CD4-positive, alpha-beta T cell treated with Interleukin-15 for 1 hour (primary cell): Measurements from ENCODE around the gene ASTN2.

ENCODE experiments used
- DNase-seq: peaks from one replicate; pipeline ENCODE4 v3.0.0-alpha.2; 2020

Gene ASTN2

GRCh38 chr9:116587919-116588318 is 826.9 kb downstream of the ASTN2 start:
- DNase-seq, result no peak

GRCh38 chr9:116585896-116586295 is 829.0 kb downstream of the ASTN2 start:
- DNase-seq, result no peak

DNA sequence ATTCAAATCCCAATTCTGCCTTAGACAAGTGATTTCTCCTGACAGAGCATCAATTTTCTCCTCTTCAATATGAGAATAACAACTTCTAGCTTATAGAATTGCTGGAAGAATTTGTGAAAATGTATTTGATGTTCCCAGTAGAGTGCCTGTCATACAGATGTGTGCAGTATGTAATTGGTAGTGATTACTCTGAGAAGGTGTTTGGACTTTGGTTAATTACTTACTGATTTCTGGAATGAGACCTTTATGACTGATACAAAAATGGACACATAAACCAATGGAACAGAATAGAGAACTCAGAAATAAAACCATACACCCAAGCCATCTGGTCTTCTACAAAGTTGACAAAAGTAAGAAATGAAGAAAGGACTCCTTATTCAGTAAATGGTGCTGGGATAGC is 829.7 kb downstream of the ASTN2 start:
- no peak for DNase-seq

DNA sequence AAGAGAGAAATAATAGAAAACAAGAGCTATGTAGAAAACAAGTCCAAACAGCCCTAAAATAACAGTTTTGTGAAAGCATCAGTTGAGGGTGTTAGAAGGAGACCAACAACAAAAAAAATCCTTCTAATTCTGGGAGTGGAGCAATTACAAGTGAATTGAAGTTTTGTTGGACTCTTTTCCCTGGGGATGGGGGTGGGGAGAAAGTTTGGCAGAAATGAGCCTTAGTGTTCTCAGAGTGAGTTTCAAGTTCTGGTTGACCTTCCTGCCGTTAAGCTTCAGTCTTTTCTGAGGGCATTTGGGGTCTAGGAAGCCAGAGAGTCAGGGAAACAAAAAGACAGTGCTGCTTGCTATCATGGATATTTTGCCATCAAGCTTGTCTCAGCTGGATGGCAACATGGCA is 834.0 kb downstream of the ASTN2 start:
- no peak for DNase-seq

GRCh38 chr9:116576386-116576785 is 838.5 kb downstream of the ASTN2 start:
- no peak for DNase-seq

DNA sequence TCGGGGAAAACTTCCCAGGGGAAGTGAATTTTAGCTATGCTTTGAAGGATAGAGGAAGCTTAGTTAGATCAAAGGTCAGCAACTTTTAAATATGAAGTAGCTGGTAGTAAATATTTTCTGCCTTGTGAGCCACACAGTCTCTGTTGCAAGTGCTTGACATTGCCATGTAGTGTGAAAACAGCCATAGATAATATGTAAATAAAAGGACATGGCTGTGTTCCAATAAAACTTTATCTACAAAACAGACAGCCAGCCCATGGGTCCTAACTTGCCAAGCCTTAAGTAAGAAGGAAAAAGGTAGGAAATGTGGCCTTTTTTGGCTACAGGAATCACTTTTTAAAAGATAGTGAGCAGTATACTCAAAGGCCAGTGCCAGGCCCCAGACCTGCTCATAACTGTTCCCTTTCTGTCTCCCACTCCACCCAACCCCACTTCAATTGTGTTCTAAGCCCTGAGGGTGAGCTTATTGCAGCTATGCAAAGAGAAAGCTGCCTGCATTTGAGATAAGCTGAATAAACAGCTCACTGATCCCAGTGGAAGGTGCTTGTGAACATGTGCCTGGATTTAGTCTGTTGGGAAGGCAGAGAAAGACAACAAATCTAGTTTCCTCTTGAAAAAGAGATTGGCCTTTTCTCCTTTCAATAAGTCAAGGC is 840.7 kb downstream of the ASTN2 start:
- DNase-seq, result no peak

DNA sequence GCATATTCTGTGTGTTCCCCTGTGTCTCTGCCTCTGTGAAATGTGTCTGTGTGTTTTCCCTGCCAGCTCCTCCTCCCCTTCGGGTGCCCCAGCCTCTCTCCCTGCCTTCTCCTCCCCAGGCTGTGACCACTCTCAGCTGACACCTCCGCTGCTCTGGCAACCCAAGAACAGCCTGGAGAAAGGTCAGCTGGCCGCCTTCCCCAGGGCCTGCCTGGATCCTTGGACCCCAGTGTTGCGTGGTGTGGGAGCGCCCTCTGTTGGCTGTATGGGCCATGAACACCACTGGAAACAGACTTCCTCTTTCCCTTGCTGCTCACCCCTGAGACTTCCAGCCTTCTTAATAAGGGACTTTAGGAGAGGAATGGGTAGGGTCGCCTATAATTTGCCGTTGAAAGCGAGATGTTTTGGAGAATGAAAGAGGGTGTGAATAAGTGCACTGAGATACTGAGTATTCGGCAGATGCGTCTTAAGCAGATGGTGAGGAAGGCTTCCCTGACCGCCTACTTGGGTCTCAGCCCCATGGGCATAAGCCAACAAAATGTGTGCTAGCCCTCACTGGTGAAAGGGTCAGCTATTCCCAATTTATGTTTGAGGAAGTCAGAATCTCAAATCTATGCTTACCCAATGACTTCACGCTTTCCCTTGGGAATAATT is 842.6 kb downstream of the ASTN2 start:
- no peak for DNase-seq

DNA sequence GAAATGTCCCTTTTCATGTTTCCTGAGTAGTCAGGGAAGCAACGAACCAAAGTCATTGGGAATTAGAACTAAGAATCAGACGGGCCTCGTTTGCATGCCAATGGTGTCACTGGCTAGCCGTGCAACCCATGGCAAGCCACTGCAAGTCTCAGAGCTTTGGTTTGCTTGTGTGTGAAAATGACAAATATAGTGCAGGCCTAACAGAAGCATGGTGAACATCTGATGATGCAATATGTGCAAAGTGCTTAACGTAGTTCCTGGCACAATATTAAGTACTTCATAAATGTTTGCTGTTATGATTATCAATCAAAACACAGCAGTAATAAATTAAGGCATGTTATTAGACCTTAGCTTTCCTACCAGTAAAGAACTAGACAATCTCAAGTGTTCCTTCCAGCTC is 845.7 kb downstream of the ASTN2 start:
- no peak for DNase-seq

GRCh38 chr9:116566677-116567488 is 848.0 kb downstream of the ASTN2 start:
- DNase-seq, result no peak

GRCh38 chr9:116565986-116566385 is 848.9 kb downstream of the ASTN2 start:
- no peak for DNase-seq

DNA sequence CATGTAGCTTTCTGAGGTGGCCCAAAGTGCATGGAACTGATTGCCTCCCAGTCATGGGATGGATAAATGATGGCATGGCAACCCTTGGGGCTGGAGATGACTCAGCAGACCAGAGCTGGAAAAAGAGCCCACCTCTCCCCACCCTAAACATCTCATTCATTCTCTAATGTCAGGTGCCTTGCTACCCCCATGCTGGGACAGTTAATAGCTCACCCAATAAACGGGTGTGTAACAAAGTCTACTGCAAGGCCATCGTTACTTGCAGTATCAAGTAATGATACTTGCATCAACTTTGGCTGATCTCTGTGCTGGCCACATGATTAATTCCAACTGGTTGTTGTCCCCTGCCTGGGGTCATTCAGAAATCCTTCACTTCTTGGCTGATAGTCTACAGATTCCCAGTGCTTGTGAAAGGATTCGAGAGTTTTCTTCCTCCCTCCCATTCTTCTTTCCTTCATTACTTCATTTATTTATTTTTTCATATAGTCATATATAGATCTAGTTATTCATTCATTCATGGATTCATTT is 850.5 kb downstream of the ASTN2 start:
- no peak for DNase-seq

GRCh38 chr9:116558818-116559540 is 855.9 kb downstream of the ASTN2 start:
- DNase-seq, result no peak

- DNase-seq, result no peak
Observed at GRCh38 chr9:116558035-116558434, 856.8 kb downstream of the ASTN2 start.

GRCh38 chr9:116555556-116556155 is 859.2 kb downstream of the ASTN2 start:
- no peak for DNase-seq

GRCh38 chr9:116555119-116555518 is 859.7 kb downstream of the ASTN2 start:
- no peak for DNase-seq

DNA sequence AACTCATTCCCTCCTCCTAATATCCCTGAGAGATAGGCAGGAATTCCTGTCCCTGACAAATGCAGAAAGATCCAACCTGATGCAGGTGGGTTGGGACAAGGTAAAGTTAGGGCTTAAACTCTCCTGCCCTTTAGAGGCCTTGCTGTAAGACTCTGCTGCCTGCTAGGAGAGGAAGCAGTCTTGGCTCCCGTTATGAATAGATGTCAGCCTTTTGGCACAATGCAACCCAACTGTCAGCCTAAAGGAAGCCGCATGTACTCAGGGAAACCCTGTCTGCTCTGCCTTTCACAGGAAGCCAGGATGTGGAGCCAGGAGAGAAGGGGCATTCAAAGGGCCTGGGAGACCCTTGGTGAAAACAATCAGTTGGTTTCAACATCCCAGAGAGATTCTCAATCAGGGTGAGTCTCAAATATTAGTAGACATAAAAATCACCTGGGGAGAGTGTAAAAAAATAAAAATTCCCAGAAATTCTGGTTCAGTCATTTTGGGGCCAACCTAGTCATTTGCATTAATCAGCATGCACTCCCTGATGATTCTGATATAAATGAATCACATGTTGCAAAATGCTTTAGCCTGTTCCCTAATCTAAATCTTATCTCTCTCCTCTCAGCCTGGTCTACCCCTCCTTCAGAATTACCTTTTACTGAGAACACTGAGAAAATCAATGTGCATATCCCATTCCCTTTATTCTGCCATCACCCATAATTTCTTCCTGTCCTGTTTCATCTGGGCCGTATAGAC is 864.0 kb downstream of the ASTN2 start:
- DNase-seq, result no peak

DNA sequence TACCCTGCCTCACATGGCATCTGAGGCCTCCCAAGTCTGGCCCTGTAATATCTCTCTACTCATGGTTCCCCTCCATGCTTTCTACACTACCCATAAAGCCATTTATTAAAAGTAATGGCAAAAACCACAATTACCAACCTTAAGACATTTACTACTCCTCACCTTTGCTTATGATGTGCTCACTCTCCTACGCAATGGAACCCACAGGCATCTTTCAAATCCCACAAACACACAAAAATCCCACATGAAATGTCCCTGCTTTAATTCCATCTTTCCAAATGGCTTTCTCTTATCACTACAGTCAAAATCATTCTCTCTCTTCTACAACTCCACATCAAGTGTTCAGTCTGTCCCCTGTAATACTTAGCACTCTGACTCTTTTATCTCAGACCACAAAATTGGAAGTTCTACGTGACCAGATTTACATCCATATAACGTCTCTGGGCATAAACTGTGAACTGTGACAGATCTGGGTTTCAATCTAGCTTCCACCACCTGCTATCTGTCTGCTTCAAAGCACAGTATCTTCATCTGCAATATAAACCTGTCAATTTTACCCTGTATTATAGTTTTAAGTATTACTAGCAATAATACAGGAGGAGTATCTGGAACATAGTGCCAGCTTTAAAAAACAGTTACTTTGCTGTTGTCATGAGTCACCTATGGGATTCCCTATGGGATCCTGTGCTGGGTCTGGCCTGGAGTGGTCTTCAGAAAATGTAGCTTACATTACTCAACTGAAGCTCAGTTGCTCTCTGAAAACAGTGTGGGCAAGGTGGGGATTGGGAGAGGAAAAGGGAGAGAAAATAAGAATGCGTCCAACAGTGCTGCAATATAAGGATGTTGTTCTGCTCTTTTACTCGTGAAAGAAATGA is 864.8 kb downstream of the ASTN2 start:
- no peak for DNase-seq

DNA sequence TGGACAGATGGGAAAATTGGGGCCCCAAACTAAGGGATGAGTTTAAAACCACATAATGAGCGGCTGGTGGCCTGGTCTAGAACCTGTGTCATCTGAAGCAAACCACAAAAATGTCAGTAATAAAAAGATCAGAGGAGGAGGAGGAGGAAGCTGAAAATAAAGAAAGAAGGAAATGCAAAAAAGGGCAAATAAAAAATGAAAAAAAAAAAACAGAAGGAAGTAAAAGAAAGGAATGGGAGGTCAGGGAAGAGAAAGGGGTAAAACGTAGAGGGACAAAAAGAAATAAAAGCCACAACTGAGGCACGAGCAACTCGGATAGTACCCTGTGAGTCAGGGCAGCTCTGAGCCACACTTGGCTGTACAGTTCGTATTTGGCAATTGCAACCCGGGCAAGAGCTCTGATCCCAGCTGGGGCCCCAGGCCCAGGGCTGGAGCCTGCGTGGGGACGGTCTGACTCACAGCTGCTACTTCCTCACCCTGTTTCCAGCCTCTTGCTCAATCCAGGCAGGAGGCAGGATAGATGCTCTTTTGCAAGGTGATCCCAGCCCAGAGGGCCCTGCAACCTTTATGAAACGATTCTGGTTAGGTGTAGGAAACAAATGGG is 865.7 kb downstream of the ASTN2 start:
- peak; percentile 69 for DNase-seq

DNA sequence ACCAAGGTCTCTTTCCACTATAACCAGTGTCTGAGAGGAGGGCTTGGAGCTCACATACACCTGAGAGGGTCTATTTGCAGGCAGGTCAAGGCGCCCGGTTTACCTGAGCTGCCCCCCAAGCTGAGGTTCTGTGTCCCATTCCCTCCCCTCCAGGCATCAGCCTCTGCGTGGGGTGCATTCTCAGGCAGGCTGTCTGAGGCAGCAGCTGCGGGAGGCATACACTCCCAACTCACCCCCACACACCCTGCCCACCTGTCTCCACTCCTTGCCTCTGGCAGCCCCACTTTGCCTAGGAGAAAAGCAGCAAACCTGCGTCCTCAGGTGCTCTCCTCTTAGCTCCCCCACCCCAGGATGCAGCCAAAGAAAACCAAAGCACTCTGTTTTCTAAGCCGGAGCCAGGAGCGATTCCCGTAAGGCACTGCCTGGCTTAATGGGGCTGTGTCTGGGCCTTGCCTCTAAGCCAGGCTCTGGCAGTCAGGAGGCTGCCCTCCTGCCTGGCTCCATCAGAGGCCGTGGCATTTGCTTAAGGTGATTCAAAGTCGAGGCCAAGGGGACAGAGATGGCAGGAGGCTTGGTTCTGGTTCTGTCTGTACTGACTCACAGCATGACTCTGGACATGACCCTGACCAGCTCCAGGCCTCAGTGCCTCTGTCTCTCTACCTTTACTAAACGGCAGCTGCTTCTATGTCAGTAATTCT is 867.0 kb downstream of the ASTN2 start:
- no peak for DNase-seq
